GM20000 (cell line): ENCODE data around the gene LEP.

Experiments
- DNase-seq: peaks from one replicate; pipeline ENCODE4 v3.0.0; 2012; ENCODE audit warnings: low spot score
- TF ChIP-seq, protein P1 (sequence below): IDR thresholded peaks from 2 replicates; pipeline ENCODE4 v1.5.1; 2012; ENCODE audit warnings: mild to moderate bottlenecking, control low read depth; ENCODE audit errors: extremely low read depth, missing control alignments

LEP gene

DNA sequence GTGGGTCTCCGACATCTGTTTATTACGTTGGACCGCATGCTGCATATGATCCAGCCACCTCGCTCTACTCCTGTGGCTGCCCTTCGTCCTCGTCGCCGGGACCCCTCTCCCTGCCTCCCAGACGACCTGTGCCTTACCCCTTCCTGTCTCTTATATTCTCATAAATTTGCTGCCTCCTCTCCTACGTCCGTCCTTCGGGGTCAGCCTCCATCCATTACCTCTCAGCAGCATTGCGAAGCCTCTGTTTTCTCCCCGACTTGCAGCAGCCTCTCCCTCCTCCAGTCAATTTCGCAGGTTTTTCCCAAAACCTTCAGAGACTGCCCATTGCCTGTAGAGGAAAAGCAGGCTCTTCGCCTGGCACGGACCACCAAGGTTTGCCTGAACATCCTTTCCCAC, 39.4 kb upstream of the LEP start:
- TF ChIP-seq, protein P1, sequence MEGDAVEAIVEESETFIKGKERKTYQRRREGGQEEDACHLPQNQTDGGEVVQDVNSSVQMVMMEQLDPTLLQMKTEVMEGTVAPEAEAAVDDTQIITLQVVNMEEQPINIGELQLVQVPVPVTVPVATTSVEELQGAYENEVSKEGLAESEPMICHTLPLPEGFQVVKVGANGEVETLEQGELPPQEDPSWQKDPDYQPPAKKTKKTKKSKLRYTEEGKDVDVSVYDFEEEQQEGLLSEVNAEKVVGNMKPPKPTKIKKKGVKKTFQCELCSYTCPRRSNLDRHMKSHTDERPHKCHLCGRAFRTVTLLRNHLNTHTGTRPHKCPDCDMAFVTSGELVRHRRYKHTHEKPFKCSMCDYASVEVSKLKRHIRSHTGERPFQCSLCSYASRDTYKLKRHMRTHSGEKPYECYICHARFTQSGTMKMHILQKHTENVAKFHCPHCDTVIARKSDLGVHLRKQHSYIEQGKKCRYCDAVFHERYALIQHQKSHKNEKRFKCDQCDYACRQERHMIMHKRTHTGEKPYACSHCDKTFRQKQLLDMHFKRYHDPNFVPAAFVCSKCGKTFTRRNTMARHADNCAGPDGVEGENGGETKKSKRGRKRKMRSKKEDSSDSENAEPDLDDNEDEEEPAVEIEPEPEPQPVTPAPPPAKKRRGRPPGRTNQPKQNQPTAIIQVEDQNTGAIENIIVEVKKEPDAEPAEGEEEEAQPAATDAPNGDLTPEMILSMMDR = no peak
- no peak for DNase-seq

DNA sequence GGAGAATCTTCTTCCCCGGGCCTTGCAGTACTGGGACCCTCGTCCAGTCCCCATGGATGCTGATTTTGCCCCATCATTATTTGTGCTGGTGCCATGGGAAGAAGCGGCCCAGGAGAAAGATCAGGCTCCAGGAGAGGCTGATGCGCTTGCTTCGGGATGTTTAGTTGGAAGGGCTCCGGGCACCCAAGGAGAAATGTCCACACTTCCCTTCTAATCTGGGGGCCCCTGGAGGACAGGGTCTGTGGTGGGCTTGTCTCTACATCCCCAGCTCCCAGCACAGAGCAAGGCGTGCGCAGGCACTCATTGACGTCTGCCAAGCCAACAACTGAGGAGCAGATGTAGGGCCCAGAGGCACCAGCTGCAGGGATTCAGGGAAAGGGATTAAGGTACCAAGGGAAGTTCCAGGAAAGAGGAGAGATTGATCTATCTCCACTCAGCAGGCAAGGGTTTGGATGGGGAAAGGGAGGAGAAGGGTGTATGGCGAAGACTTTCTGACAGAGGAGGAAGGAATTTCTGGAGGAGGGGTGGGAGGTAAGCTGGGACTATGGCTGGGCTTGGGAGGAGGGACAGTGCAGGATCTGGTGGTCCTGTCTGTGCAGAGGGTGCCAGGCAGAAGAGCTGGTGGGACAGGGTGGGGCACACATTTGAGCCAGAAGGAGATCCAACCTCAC, 38.7 kb upstream of the LEP start:
- DNase-seq = no peak
- TF ChIP-seq, protein P1 = no peak

DNA sequence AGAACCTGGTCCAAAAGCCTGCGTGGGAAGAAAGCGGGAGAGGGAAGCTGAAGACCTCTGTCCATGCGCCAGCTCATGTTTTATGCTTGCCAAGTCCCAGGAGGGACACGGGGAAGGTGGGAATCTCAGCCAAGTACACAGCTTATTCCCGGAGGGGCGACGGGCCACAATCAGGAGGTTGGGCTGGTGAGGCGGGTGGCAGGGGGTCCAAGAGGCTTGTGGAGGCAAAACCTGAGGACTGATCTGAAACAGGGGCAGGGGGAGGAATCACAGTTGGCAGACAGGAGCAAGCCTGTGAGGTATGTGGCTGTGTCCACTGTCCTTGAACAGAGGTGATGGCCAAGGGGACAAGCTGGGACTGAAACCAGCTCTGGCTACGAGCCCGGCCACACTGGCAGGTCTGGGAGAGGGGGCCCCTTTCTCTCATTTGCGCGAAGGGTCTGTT, 38.0 kb upstream of the LEP start:
- no peak for DNase-seq
- TF ChIP-seq, protein P1 = no peak

DNA sequence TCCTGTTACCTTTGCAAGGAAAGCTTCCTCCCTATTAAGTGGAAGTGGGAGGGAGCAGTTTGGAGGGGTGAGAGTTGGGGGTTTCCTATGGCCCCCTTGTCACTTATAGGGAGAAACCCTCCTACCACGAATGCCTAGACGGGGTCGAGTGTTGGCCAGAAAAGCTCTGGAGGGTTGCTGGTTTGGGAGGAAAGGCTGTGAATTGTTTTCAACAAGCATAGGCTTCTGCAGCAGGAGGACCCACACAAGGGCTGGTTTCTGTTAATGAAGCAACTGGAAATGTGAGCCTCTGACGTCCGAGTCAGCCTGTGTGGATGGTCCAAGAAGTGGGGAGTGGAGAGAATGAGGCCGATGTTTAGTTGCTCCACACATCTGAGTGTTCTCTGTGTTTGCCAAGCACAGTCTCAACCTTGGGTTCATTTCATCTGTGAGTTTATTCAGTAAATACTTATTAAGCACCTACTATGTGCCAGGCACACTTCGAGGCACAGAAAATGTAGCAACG, 37.3 kb upstream of the LEP start:
- TF ChIP-seq, protein P1 = no peak
- DNase-seq = no peak

DNA sequence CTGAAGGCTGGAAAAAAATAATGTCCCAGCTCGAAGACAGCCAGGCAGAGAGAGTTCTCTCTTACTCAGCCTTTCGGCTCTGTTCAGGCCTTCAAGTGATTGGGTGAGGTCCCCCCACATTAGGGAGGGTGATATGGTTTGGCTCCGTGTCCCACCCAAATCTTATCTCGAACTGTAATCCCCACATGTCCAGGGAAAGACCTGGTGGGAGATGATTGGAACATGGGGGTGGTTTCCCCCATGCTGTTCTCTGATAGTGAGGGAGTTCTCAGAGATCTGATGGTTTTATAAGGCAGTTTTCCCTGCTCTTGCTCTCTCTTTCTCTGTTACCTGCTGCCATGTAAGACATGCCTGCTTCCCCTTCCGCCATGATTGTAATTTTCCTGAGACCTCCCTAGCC, 36.6 kb upstream of the LEP start:
- TF ChIP-seq, protein P1 = no peak
- no peak for DNase-seq

DNA sequence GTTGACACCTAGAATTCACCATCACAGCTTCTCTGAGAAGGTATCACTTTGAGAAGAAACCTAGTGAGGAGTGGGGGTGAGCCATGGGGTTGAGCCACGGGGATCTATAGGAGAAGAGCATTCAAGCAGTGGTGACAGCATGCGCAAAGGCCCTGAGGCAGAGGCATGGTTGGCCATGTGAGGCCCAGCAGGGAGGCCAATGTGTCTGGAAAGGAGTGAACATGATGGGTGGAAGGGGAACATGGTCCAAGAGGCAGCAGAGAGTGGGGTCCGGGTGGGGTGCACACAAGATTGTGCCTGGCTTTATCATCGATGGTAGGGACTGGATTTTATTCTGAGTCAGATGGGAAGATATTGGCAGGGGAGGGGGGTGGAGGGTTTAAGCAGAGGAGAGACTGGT, 36.0 kb upstream of the LEP start:
- TF ChIP-seq, protein P1 = no peak
- DNase-seq = no peak

DNA sequence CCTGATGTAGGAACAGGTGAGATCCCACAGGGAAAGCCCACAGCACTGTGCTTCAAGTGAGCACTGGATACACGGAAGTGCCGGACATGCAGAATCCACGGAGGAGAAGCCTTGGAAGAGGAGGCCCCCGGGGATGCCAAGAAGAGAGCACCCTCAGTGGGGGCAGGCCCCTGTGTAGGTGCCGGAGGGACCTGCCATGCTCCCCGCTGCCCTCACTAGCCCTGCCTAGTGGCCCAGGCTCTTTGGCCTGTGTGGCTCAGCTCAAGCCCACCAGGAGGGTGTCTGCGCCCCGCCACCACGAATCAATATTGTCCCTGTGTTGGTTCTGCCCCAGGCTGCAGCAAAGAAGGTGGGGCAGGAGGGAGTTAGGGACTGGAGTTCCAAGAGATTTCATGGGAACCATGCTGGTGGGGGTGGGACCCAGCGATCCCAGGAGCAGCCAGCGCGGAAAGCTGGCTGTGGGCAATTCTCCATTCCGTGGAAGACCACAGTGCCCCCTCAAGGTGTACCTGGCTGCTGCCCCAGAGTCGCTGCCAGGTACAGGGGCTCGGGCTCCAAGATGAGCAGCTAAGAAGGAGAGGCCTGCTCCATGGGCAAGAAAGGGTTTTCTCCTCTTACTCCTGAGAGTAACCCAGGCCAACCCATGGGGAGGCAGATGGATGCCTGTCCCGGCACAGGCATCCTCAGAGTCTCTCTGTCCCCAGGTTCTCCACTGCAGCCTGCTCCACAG, 34.9 kb upstream of the LEP start:
- TF ChIP-seq, protein P1 = no peak
- DNase-seq = no peak
